Loucy (cell line): ENCODE results near the gene FOXF1.

Source experiments
- H2AFZ ChIP-seq: fragments of 200-600 bp; sonication (generic); 2 replicates; pipeline ENCODE4 v1.6.0; 2016; ENCODE audit warnings: antibody characterized with exemption, mild to moderate bottlenecking, low read length, moderate library complexity
- H3F3A ChIP-seq: fragments of 200-600 bp; 2 replicates; pipeline ENCODE4 v1.6.0; 2016; ENCODE audit warnings: antibody characterized with exemption, low read depth, mild to moderate bottlenecking
- H3K27me3 ChIP-seq: fragments of 200-600 bp; sonication (generic); 2 replicates; pipeline ENCODE4 v1.6.1; 2014; ENCODE audit warnings: low read length, mild to moderate bottlenecking; ENCODE audit not compliant: insufficient read depth, poor library complexity, severe bottlenecking
- H3K36me3 ChIP-seq: fragments of 200-600 bp; sonication (generic); 2 replicates; pipeline ENCODE4 v1.6.1; 2016; ENCODE audit warnings: low read length; ENCODE audit not compliant: insufficient read depth
- H3K4me1 ChIP-seq: fragments of 200-600 bp; sonication (generic); 2 replicates; pipeline ENCODE4 v1.5.1; 2014; ENCODE audit warnings: low read length, mild to moderate bottlenecking; ENCODE audit not compliant: insufficient read depth, poor library complexity, severe bottlenecking
- H3K4me2 ChIP-seq: fragments of 200-600 bp; sonication (generic); 2 replicates; pipeline ENCODE4 v1.6.0; 2014; ENCODE audit warnings: antibody characterized with exemption, low read length, low read depth, mild to moderate bottlenecking; ENCODE audit not compliant: poor library complexity, severe bottlenecking
- H3K4me3 ChIP-seq: fragments of 200-600 bp; sonication (generic); 2 replicates; pipeline ENCODE4 v1.5.1; 2014; ENCODE audit warnings: low read length, mild to moderate bottlenecking, mixed read lengths; ENCODE audit not compliant: poor library complexity, severe bottlenecking
- H3K79me2 ChIP-seq: fragments of 200-600 bp; sonication (generic); 2 replicates; pipeline ENCODE4 v1.6.1; 2014; ENCODE audit warnings: low read length; ENCODE audit not compliant: insufficient read depth
- H3K9ac ChIP-seq: fragments of 200-600 bp; sonication (generic); 2 replicates; pipeline ENCODE4 v1.6.0; 2014; ENCODE audit warnings: mild to moderate bottlenecking, low read depth, low read length, moderate library complexity; ENCODE audit not compliant: poor library complexity, severe bottlenecking
- H3K9me2 ChIP-seq: fragments of 200-600 bp; sonication (generic); replicated peaks from 2 replicates; pipeline ENCODE4 v1.6.1; 2016; ENCODE audit warnings: low read depth, low read length, mixed read lengths
- H3K9me3 ChIP-seq: fragments of 200-600 bp; sonication (generic); 2 replicates; pipeline ENCODE4 v1.6.1; 2014; ENCODE audit warnings: mild to moderate bottlenecking, antibody characterized with exemption, low read length, low read depth; ENCODE audit not compliant: insufficient read depth
- H4K20me1 ChIP-seq: fragments of 200-600 bp; sonication (generic); 2 replicates; pipeline ENCODE4 v1.6.0; 2014; ENCODE audit warnings: antibody characterized with exemption, low read length, mild to moderate bottlenecking; ENCODE audit not compliant: insufficient read depth, poor library complexity, severe bottlenecking
- CTCF ChIP-seq: fragments of 200-600 bp; sonication (generic); conservative IDR thresholded peaks from 2 replicates; pipeline ENCODE4 v1.5.1; 2014; ENCODE audit warnings: mild to moderate bottlenecking, antibody characterized with exemption, low read length
- EZH2phosphoT487 ChIP-seq: fragments of 200-600 bp; IDR thresholded peaks from 2 replicates; pipeline ENCODE4 v1.6.1; 2018; ENCODE audit warnings: antibody characterized with exemption, mild to moderate bottlenecking, moderate library complexity, borderline replicate concordance

Gene FOXF1

GRCh38 chr16:86507173-86508027, 2.9 kb upstream of the FOXF1 start:
- Histone ChIP-seq H4K20me1 (no peaks in the 10 kb centered on the region), H3K36me3 (no peaks in the 10 kb centered on the region)

GRCh38 chr16:86508028-86508946, 2.0 kb upstream of the FOXF1 start:
- Histone ChIP-seq H3K4me2 (no peak overlapping the region), H3K27me3 (no peaks in the 10 kb centered on the region), H3K79me2 (no peaks in the 10 kb centered on the region), H2AFZ (no peak overlapping the region), H3K9me3 (no peaks in the 10 kb centered on the region), H4K20me1 (no peaks in the 10 kb centered on the region), H3K9ac (no peak overlapping the region), H3K4me3 (no peak overlapping the region), H3K36me3 (no peaks in the 10 kb centered on the region), H3F3A (no peaks in the 10 kb centered on the region), H3K9me2 (no peaks in the 10 kb centered on the region), H3K4me1 (no peaks in the 10 kb centered on the region)
- TF ChIP-seq CTCF (no peak), EZH2phosphoT487 (no peak)

More at GRCh38 chr16:86507173-86508027, 2.9 kb upstream of the FOXF1 start:
- Histone ChIP-seq H3K79me2 (no peaks in the 10 kb centered on the region), H2AFZ (no peak overlapping the region), H3K9me2 (no peaks in the 10 kb centered on the region), H3K9ac (no peak overlapping the region), H3K4me3 (no peak overlapping the region), H3F3A (no peaks in the 10 kb centered on the region), H3K9me3 (no peaks in the 10 kb centered on the region), H3K4me2 (no peak overlapping the region), H3K27me3 (no peaks in the 10 kb centered on the region), H3K4me1 (no peaks in the 10 kb centered on the region)
- TF ChIP-seq EZH2phosphoT487: no peak
- TF ChIP-seq CTCF: no peak

GRCh38 chr16:86508947-86509758, 1.2 kb upstream of the FOXF1 start:
- Histone ChIP-seq H3K79me2 (no peaks in the 10 kb centered on the region), H3K4me1 (no peaks in the 10 kb centered on the region), H3K9me2 (no peaks in the 10 kb centered on the region), H3K9ac (no peak overlapping the region), H3K36me3 (no peaks in the 10 kb centered on the region), H3K9me3 (no peaks in the 10 kb centered on the region), H3K27me3 (no peaks in the 10 kb centered on the region), H3K4me3 (no peak overlapping the region), H2AFZ (no peak overlapping the region), H3F3A (no peaks in the 10 kb centered on the region), H3K4me2 (no peak overlapping the region), H4K20me1 (no peaks in the 10 kb centered on the region)
- TF ChIP-seq CTCF (no peak), EZH2phosphoT487 (no peak)
